Chondrocyte (in vitro differentiated cells): ENCODE measurements around the gene WDR88. TPM values are rescaled to one million over a fixed set of nuclear protein-coding genes. Genes with fewer than 3 reads are reported as not detected.
"Not testable (repeated sequence)": the region's sequence is repeated elsewhere in the genome, so short reads cannot be mapped to it uniquely, and the experiment has no call there.

Experiments
- DNase-seq: peaks from one replicate; pipeline ENCODE4 v3.0.0; 2021; ENCODE audit warnings: mixed read lengths, low spot score
- H3K27ac Mint-ChIP-seq: one replicate; pipeline ENCODE4 v1.8.0; 2021; ENCODE audit warnings: mild to moderate bottlenecking, moderate library complexity, mixed read lengths; ENCODE audit not compliant: unreplicated experiment
- H3K27me3 Mint-ChIP-seq: 2 replicates; pipeline ENCODE4 v1.8.0; 2021; ENCODE audit warnings: low read depth, mixed read lengths
- H3K36me3 Mint-ChIP-seq: 2 replicates; pipeline ENCODE4 v1.8.0; 2021; ENCODE audit warnings: low read depth, mixed read lengths
- H3K4me1 Mint-ChIP-seq: 2 replicates; pipeline ENCODE4 v1.8.0; 2021; ENCODE audit warnings: low read depth, mild to moderate bottlenecking, mixed read lengths
- H3K4me3 Mint-ChIP-seq: one replicate; pipeline ENCODE4 v1.8.0; 2021; ENCODE audit warnings: mild to moderate bottlenecking, moderate library complexity, mixed read lengths; ENCODE audit not compliant: unreplicated experiment
- H3K9me3 Mint-ChIP-seq: 2 replicates; pipeline ENCODE4 v1.8.0; 2021; ENCODE audit warnings: low read depth, mixed read lengths
- total RNA-seq: library from RNA; stranded (reverse); gene quantifications from 3 replicates; pipeline ENCODE4 v1.2.1, GENCODE V29; 2021
- TF ChIP-seq, protein P1 (sequence below): fragments of 200-600 bp; sonication (generic); IDR thresholded peaks from 2 replicates; pipeline ENCODE4 v1.5.0; 2021; ENCODE audit warnings: antibody characterized with exemption, mild to moderate bottlenecking, moderate library complexity

The WDR88 gene
- total RNA-seq, 1 donor from 2014 or later = not detected

DNA sequence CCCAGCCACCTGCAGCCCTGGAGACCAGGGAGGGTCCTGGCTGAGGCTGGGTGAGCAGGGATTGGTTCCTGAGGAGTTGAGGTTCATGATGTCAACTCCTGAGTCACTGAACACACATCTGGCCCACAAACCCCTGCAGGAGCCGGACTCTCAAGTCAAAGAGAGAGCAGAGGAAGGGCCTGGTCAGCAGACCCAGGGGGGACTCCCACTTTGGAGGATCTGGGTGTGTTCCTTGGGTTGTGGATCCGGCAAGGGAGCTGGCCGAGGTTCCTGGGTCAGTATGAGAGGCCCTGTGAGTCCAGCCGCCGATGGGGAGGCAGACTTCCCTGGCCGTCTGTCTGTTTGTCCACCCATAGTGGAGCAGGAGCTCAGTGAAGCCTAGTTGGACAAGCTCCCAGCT is 89.7 kb downstream of the WDR88 start:
- TF ChIP-seq, protein P1, sequence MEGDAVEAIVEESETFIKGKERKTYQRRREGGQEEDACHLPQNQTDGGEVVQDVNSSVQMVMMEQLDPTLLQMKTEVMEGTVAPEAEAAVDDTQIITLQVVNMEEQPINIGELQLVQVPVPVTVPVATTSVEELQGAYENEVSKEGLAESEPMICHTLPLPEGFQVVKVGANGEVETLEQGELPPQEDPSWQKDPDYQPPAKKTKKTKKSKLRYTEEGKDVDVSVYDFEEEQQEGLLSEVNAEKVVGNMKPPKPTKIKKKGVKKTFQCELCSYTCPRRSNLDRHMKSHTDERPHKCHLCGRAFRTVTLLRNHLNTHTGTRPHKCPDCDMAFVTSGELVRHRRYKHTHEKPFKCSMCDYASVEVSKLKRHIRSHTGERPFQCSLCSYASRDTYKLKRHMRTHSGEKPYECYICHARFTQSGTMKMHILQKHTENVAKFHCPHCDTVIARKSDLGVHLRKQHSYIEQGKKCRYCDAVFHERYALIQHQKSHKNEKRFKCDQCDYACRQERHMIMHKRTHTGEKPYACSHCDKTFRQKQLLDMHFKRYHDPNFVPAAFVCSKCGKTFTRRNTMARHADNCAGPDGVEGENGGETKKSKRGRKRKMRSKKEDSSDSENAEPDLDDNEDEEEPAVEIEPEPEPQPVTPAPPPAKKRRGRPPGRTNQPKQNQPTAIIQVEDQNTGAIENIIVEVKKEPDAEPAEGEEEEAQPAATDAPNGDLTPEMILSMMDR = no peak
- peaks cover 38% of the 10 kb centered on the region for H3K27me3 Mint-ChIP-seq
- no peak overlapping the region for H3K4me3 Mint-ChIP-seq
- H3K27ac Mint-ChIP-seq = no peak overlapping the region
- H3K36me3 Mint-ChIP-seq = no peaks in the 10 kb centered on the region
- DNase-seq = no peak
- no peaks in the 10 kb centered on the region for H3K9me3 Mint-ChIP-seq
- peaks cover 6% of the 10 kb centered on the region for H3K4me1 Mint-ChIP-seq

GRCh38 chr19:33222255-33222654 is 90.3 kb downstream of the WDR88 start:
- not testable (repeated sequence) for H3K9me3 Mint-ChIP-seq, H3K36me3 Mint-ChIP-seq, DNase-seq, H3K4me1 Mint-ChIP-seq, H3K4me3 Mint-ChIP-seq, H3K27ac Mint-ChIP-seq
- peaks cover 38% of the 10 kb centered on the region for H3K27me3 Mint-ChIP-seq

DNA sequence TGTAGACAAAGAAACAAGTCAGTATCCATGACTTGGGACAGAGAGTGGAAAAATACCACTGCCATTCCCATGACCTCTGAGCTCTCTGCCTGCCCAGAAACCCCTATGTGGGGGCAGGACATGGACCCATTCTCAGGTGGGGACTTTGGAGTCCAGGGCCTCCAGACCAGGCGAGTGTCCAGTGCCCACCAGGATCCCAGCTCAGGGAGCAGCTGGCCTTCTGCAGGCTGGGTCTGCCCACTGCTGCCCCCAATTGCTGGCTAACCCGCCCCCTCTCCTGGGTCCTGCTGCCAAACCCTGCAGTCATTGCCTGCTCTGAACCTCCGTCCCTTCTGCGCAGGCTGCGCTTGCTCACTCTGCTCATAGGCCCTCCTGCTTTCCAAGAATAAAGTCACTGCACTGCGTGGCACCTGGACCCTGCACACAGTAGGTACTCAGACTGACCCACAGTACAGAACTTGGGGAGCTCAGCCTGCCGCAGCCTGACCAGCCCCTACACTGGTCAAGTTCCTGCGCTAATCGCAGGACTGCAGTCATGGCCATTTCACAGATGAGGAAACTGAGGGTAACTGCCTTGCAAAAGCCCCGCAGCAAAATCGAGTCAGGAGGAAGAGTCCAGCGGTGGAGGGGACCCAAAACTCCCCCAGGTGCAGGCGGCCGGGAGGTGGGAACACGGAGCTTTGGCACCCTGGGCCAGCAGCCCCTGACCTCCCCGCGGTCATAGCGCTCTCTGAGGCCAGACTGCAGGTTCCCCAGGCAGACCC is 93.0 kb downstream of the WDR88 start:
- Mint-ChIP-seq H3K27ac (no peak overlapping the region), H3K4me1 (peaks cover 6% of the 10 kb centered on the region), H3K27me3 (peaks cover 46% of the 10 kb centered on the region), H3K9me3 (peaks cover 16% of the 10 kb centered on the region), H3K4me3 (peak overlapping the region; percentile 8), H3K36me3 (peaks cover 8% of the 10 kb centered on the region)
- no peak for DNase-seq
- TF ChIP-seq, protein P1 = no peak

Other genes starting within 250 kb of the WDR88 start
- gene CEP89, start 160.2 kb upstream of the WDR88 start, total RNA-seq = 28.7 to 31.8 TPM (median 29.8 TPM) in 3 replicates
- gene FAAP24, start 159.9 kb upstream of the WDR88 start, total RNA-seq = 3.2 to 5.4 TPM (median 5.1 TPM) in 3 replicates
- 5.4 to 8.5 TPM (median 6.5 TPM) in 3 replicates for gene RHPN2, start 67.2 kb upstream of the WDR88 start, total RNA-seq
- gene GPATCH1, start 50.9 kb upstream of the WDR88 start, total RNA-seq = 6.3 to 8.7 TPM (median 7.1 TPM) in 3 replicates
- 31.2 to 36.4 TPM (median 33.2 TPM) in 3 replicates for gene LRP3, start 62.2 kb downstream of the WDR88 start, total RNA-seq
- gene SLC7A10, start 93.7 kb downstream of the WDR88 start, total RNA-seq = not detected in 3 replicates
- gene CEBPA, start 170.4 kb downstream of the WDR88 start, total RNA-seq = 0.56 to 2.2 TPM (median 1.7 TPM) in 3 replicates
- gene CEBPG, start 241.6 kb downstream of the WDR88 start, total RNA-seq = 16.3 to 54.4 TPM (median 50.2 TPM) in 3 replicates